ENCODE measurements around the gene WDPCP.

Gene WDPCP

DNA sequence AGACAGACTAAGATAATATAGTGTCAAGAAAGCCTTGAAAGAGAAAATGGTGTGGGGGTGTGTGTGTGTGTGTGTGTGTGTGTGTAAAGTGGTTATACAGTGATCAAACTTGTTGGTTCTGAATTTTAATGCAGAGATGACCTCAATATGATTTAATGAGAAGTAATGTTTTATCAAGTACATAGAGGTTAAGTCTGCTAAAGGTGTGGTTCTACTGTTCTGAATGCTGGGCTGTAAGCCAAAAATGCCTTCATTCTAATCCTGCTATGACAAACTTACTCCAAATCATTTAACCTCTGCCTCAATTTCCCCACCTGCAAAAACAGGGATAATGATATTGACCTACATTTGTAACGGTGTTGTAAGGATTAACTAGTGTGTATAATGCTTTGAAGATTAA lies 87.9 kb downstream of the WDPCP start:
- POLR2A ChIA-PET = no interaction called here
- TF ChIP-seq, protein P1, sequence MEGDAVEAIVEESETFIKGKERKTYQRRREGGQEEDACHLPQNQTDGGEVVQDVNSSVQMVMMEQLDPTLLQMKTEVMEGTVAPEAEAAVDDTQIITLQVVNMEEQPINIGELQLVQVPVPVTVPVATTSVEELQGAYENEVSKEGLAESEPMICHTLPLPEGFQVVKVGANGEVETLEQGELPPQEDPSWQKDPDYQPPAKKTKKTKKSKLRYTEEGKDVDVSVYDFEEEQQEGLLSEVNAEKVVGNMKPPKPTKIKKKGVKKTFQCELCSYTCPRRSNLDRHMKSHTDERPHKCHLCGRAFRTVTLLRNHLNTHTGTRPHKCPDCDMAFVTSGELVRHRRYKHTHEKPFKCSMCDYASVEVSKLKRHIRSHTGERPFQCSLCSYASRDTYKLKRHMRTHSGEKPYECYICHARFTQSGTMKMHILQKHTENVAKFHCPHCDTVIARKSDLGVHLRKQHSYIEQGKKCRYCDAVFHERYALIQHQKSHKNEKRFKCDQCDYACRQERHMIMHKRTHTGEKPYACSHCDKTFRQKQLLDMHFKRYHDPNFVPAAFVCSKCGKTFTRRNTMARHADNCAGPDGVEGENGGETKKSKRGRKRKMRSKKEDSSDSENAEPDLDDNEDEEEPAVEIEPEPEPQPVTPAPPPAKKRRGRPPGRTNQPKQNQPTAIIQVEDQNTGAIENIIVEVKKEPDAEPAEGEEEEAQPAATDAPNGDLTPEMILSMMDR (IDR thresholded peaks at IDR 0.05; ENCODE audit: control extremely low read depth, extremely low read depth, low read depth, missing control alignments) = no peak
- CTCF ChIA-PET = interaction anchor here (1.1 to 3.2 kb wide), 3 partner anchors 13 to 52 kb away, joined by 3 to 16 read pairs (median 3); no protein-coding TSS in a partner anchor
- no peak for DNase-seq (ENCODE audit: extremely low spot score)

DNA sequence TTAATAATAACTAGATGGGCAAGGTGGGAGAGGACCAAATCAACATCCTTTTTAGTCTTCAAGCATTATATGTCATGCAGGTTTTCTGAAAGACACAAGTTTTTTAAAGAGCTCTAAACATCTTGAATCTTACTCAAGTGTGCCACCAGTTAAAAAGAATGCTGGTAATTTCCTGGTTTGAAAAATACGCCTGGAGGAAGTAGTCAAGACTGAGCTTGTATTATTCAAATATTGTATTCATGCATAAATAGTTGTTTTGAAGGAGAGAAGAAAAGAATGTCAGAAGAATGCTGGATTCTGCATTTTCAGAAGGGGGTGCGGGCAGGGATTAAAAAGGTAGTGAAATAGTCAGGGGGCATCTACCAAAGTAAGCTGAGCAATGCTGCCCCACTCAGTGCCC lies 90.7 kb downstream of the WDPCP start:
- DNase-seq (ENCODE audit: extremely low spot score) = no peak
- TF ChIP-seq, protein P1 (IDR thresholded peaks at IDR 0.05; ENCODE audit: control extremely low read depth, extremely low read depth, low read depth, missing control alignments) = no peak
- ChIA-PET CTCF (interaction anchor here (1.0 to 3.2 kb wide), 4 partner anchors 8 to 18 kb away, joined by 3 to 16 read pairs (median 3); no protein-coding TSS in a partner anchor), POLR2A (no interaction called here)

DNA sequence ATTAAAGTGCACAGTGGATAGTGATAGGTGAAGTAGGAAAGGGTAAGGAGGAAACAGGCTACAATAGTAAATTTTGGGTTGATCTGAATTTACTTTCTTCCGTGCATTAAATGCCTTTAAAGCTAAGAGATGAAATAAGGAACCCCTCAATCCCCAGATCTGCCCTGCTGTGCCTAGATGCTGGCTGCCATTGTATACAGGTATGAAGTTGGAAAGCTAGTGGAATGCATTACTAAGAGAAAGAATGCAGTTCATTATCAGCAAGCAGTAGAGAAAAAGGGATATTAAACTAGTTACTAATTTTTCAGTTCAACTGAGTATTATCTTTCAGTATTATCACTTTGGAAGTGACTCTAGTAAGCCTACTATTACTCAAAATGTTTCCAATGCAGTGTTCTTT lies 93.3 kb downstream of the WDPCP start:
- TF ChIP-seq, protein P1 (IDR thresholded peaks at IDR 0.05; ENCODE audit: control extremely low read depth, extremely low read depth, low read depth, missing control alignments) = no peak
- ChIA-PET POLR2A (no interaction called here), CTCF (interaction anchor here (1.3 to 2.4 kb wide), 2 partner anchors 9 to 93 kb away, joined by 3 to 7 read pairs; no protein-coding TSS in a partner anchor)
- DNase-seq (ENCODE audit: extremely low spot score) = no peak

DNA sequence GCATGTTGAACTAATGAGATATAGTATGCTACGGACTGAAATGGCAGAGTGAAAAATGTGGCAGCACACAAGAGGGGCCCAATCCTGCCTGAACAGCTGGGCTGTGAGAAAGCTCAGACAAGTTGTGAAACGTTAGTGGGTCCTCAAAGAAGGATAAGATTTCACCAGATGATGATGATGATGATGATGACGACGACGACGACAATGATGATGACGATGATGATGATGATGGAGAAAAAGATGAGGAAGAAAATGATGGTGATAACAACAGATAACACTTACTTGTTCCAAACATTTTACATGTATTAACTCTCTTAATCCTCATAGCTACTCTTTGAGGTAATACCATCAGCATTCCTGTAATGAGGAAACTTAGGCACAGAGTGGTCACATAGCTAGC lies 94.2 kb downstream of the WDPCP start:
- CTCF ChIA-PET = interaction anchor here (2.4 kb wide), 1 partner anchor 8 kb away, joined by 7 read pairs; no protein-coding TSS in a partner anchor
- TF ChIP-seq, protein P1 (IDR thresholded peaks at IDR 0.05; ENCODE audit: control extremely low read depth, extremely low read depth, low read depth, missing control alignments) = no peak
- POLR2A ChIA-PET = no interaction called here
- DNase-seq (ENCODE audit: extremely low spot score) = no peak

DNA sequence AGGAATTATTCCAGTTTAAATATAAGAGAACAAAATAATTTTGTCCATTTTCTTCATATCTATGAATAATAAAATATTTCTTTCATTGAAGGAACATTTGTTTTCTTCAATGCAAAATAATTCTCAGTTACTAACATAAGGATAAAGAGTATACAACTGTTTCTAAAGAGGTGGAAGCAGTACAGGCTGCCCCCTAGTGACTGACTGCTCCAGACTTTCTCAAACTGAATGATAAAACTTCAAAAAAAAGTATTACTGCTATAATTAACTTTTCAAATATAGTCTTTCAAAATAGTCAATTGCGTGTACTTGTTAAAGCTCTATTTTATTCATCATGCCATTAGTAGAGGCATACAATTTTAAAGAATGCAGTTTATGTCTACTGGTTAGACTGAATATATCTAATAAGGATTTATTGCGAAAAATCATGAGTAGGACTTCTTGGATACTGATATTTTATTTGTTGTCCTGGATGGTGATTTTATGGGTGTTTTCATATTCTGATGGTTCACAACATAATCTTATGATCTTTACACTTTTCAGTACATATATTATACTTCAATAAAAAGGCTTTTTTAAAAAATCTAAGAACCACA lies 100.1 kb downstream of the WDPCP start:
- CTCF ChIA-PET = interaction anchor here (1.0 to 3.4 kb wide), 13 partner anchors 10 to 1030 kb away, joined by 3 to 16 read pairs (median 5); no protein-coding TSS in a partner anchor
- DNase-seq (ENCODE audit: extremely low spot score) = peak; percentile 12
- TF ChIP-seq, protein P1 (IDR thresholded peaks at IDR 0.05; ENCODE audit: control extremely low read depth, extremely low read depth, low read depth, missing control alignments) = peak; percentile 51
- POLR2A ChIA-PET = no interaction called here

DNA sequence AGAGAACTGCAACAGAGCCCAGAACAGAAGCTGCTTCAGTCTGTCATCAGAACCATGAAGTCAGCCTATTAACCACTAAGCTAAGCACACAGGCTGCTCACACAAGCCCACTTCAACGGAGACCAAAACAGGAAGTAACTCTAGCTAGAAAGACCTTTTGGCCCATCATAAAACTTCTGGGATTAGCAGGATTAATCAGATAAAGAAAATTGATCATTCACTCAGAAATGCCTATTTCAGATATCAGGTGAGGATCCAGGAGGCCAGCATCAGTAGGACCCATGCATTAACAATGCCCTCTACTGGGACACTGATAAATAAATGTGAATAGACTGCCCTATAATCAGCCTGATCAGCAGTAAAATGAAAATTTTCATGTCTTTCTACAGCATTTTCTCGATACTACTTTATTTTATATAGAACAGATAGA lies 101.4 kb downstream of the WDPCP start:
- DNase-seq (ENCODE audit: extremely low spot score) = no peak
- ChIA-PET POLR2A (no interaction called here), CTCF (interaction anchor here (0.8 to 3.4 kb wide), 21 partner anchors 8 to 1029 kb away, joined by 3 to 16 read pairs (median 4); no protein-coding TSS in a partner anchor)
- TF ChIP-seq, protein P1 (IDR thresholded peaks at IDR 0.05; ENCODE audit: control extremely low read depth, extremely low read depth, low read depth, missing control alignments) = peak; percentile 33

All from GM10248 (cell line).